Subcutaneous abdominal adipose tissue (tissue), 5 donors: Measurements from ENCODE around the gene LNX1.

Experiments
- H3K27ac ChIP-seq: one replicate; pipeline ENCODE4 v1.7.0; 2013; ENCODE audit warnings: low read depth, mild to moderate bottlenecking, inconsistent platforms, low read length, moderate library complexity
- H3K27me3 ChIP-seq, 5 donors: one replicate each; pipeline ENCODE4 v1.7.0; 2013; ENCODE audit warnings: low read length in 5 of 5, inconsistent platforms in 1 of 5; ENCODE audit not compliant: control insufficient read depth in 5 of 5, insufficient read depth in 4 of 5
- H3K36me3 ChIP-seq, 5 donors: one replicate each; pipeline ENCODE4 v1.7.0; 2013; ENCODE audit warnings: low read length in 5 of 5; ENCODE audit not compliant: control insufficient read depth in 5 of 5, insufficient read depth in 5 of 5
- H3K4me1 ChIP-seq, 5 donors: one replicate each; pipeline ENCODE4 v1.7.0; 2013; ENCODE audit warnings: low read length in 5 of 5, mild to moderate bottlenecking in 3 of 5, moderate library complexity in 1 of 5; ENCODE audit not compliant: control insufficient read depth in 5 of 5, insufficient read depth in 5 of 5
- H3K4me3 ChIP-seq, 5 donors: one replicate each; pipeline ENCODE4 v1.7.0; 2013; ENCODE audit warnings: low read length in 5 of 5, low read depth in 1 of 5
- H3K9ac ChIP-seq, 5 donors: one replicate each; pipeline ENCODE4 v1.7.0; 2013; ENCODE audit warnings: low read length in 5 of 5, mild to moderate bottlenecking in 4 of 5, moderate library complexity in 3 of 5
- H3K9me3 ChIP-seq, 5 donors: one replicate each; pipeline ENCODE4 v1.7.0; 2013; ENCODE audit warnings: low read length in 5 of 5; ENCODE audit not compliant: control insufficient read depth in 5 of 5
- donor health status: healthy.
- donor health status: healthy.
- donor health status: healthy.
- donor health status: healthy.
- donor health status: healthy.

Gene LNX1

GRCh38 chr4:53531585-53532224 is 59.6 kb downstream of the LNX1 start:
- Histone ChIP-seq H3K9me3 (no peaks in the 10 kb centered on the region), H3K4me3 (no peak overlapping the region), H3K36me3 (no peaks in the 10 kb centered on the region), H3K4me1 (peaks cover 4 to 29% (median 13%) of the 10 kb centered on the region in 5 donors), H3K27me3 (no peaks in the 10 kb centered on the region), H3K9ac (no peak overlapping the region), H3K27ac (no peak overlapping the region)

DNA sequence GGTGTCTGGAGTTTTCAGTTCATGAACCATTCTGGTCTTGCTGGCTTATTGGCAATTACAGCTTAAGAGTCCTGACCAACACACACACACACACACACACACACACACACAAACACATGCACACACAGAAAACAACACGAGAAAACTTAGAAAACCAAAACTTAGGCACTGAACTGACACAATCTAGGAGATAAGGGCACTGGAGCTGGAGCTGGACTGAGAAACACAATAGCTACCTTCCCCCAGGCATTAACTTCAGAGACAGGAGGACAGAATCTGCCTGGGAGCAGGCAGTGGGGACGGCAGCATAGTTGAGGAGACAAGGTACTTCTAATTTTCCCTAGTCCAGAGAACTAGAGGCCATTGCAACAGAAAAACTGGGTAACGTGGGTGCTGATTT is 62.3 kb downstream of the LNX1 start:
- Histone ChIP-seq H3K36me3 (no peaks in the 10 kb centered on the region), H3K4me3 (no peak overlapping the region), H3K9ac (no peak overlapping the region), H3K27me3 (no peaks in the 10 kb centered on the region), H3K9me3 (no peaks in the 10 kb centered on the region), H3K27ac (no peak overlapping the region), H3K4me1 (peaks cover 0 to 17% (median 7%) of the 10 kb centered on the region in 5 donors)

DNA sequence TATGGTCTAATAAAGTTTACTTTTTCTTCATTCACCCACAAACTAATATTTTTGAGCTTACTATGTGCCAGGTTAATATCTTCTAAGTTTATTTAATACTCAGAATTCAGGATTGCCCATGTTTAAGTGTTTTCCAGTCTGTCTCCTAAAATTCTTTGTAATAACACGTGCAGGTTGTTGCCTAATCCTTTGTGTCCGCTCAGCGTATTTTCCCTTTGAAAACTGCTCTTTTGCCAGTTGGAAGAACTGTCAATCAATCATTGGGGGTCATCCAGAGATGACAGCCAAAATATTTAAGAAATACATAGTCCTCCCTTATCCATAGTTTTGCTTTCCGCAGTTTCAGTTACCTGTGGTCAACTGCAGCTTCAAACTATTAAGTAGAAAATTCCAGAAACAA is 63.4 kb downstream of the LNX1 start:
- peaks cover 0 to 14% (median 6%) of the 10 kb centered on the region in 5 donors for H3K4me1 ChIP-seq
- H3K9me3 ChIP-seq, result no peaks in the 10 kb centered on the region
- no peak overlapping the region for H3K4me3 ChIP-seq
- no peaks in the 10 kb centered on the region for H3K27me3 ChIP-seq
- no peak overlapping the region for H3K9ac ChIP-seq
- no peaks in the 10 kb centered on the region for H3K36me3 ChIP-seq
- no peak overlapping the region for H3K27ac ChIP-seq

GRCh38 chr4:53527326-53527725 is 64.0 kb downstream of the LNX1 start:
- no peak overlapping the region for H3K27ac ChIP-seq
- H3K36me3 ChIP-seq, result no peaks in the 10 kb centered on the region
- H3K27me3 ChIP-seq, result no peaks in the 10 kb centered on the region
- no peak overlapping the region for H3K4me3 ChIP-seq
- H3K9me3 ChIP-seq, result no peaks in the 10 kb centered on the region
- H3K9ac ChIP-seq, result no peak overlapping the region
- peaks cover 0 to 8% (median under 1%) of the 10 kb centered on the region in 5 donors for H3K4me1 ChIP-seq

DNA sequence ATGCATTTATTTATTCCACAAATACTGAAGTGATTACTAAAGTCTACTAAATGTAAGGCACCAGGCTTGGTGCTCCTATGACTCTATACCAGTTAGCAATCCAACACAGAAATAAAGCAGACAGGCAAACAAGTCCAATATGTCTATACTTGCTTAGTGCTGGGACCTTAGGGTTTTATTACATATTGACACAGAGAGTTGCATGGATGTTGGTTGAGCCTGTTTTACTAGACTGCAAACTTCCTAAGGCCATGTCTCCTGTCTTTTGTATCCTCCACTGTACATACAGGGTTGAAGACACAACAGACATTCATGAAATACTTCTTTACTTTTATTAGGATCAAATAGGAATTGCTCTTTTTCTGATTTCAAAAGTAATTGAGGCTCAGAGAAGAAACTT is 69.0 kb downstream of the LNX1 start:
- Histone ChIP-seq H3K9ac (no peak overlapping the region), H3K4me1 (peaks cover 0 to 4% (median 0%) of the 10 kb centered on the region in 5 donors), H3K4me3 (no peak overlapping the region), H3K27me3 (no peaks in the 10 kb centered on the region), H3K9me3 (no peaks in the 10 kb centered on the region), H3K36me3 (no peaks in the 10 kb centered on the region), H3K27ac (no peak overlapping the region)

GRCh38 chr4:53520116-53520515 is 71.2 kb downstream of the LNX1 start:
- no peaks in the 10 kb centered on the region for H3K36me3 ChIP-seq

DNA sequence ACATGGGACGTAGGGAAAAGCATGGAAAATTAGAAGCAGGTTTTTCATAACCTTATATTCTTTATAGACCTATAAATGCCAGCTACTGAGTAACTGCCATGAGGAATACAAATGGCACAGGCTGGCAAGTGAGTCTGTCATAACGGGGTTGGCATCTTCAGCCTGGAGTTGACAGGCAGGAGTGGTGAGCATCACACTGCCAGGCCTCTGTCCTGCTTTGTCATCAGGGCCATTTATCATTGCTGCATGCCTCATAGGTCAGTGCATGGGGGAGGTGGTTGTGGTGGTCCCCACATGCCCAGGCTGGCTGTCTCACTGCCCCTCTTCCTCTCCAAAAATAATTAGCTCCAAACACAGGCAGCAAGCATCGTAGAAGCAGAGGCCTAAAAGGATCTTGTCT is 72.5 kb downstream of the LNX1 start:
- Histone ChIP-seq H3K4me1 (peaks cover 0 to 4% (median 0%) of the 10 kb centered on the region in 5 donors), H3K9me3 (no peaks in the 10 kb centered on the region), H3K27me3 (no peaks in the 10 kb centered on the region), H3K27ac (no peak overlapping the region), H3K9ac (no peak overlapping the region), H3K4me3 (no peak overlapping the region), H3K36me3 (no peaks in the 10 kb centered on the region)

More at GRCh38 chr4:53520116-53520515, 71.2 kb downstream of the LNX1 start:
- H3K9ac ChIP-seq, result no peak overlapping the region
- no peak overlapping the region for H3K4me3 ChIP-seq
- peaks cover 0 to 4% (median 0%) of the 10 kb centered on the region in 5 donors for H3K4me1 ChIP-seq
- H3K9me3 ChIP-seq, result no peaks in the 10 kb centered on the region
- no peak overlapping the region for H3K27ac ChIP-seq
- H3K27me3 ChIP-seq, result no peaks in the 10 kb centered on the region

DNA sequence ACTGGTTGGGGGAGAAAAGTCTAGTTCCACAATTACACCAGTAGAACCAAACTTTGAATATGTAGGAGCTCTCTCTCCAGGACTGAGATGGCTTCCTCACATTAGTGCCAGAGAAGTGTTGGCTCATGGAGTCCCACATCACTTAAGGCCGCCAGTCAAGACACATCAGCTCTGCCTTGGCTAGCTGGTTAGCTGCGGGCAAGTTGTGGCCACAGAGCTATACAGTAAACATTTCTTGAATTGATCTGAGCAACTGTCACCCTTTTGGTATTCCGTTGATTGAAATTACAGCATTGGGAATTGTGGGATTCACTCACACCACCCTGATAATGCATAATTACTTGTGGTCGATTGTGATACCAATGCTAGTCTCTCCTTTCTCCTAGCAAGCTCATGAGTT is 76.2 kb downstream of the LNX1 start:
- H3K27ac ChIP-seq, result no peak overlapping the region
- peaks cover 0 to 6% (median 0%) of the 10 kb centered on the region in 5 donors for H3K4me1 ChIP-seq
- H3K9ac ChIP-seq, result no peak overlapping the region
- no peaks in the 10 kb centered on the region for H3K27me3 ChIP-seq
- H3K9me3 ChIP-seq, result no peaks in the 10 kb centered on the region
- no peaks in the 10 kb centered on the region for H3K36me3 ChIP-seq
- H3K4me3 ChIP-seq, result no peak overlapping the region

DNA sequence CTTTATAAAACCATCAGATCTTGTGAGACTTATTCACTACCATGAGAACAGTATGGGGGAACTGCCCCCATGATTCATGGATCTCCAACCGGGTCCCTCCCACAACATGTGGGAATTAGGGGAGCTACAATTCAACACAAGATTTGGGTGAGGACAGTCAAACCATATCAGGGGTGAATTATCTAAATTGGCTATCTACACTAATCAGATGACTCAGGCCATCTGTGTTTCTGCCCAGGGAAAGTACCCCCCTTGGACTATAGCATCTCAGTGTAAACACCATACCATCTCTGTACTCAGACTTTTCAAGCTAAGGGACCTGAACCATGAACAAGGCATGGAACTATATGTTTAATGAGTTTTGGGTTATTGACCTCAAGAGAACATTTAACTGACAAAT is 76.8 kb downstream of the LNX1 start:
- Histone ChIP-seq H3K9me3 (no peaks in the 10 kb centered on the region), H3K27me3 (no peaks in the 10 kb centered on the region), H3K27ac (no peak overlapping the region), H3K9ac (no peak overlapping the region), H3K4me3 (no peak overlapping the region), H3K4me1 (peaks cover 0 to 6% (median 0%) of the 10 kb centered on the region in 5 donors), H3K36me3 (no peaks in the 10 kb centered on the region)

DNA sequence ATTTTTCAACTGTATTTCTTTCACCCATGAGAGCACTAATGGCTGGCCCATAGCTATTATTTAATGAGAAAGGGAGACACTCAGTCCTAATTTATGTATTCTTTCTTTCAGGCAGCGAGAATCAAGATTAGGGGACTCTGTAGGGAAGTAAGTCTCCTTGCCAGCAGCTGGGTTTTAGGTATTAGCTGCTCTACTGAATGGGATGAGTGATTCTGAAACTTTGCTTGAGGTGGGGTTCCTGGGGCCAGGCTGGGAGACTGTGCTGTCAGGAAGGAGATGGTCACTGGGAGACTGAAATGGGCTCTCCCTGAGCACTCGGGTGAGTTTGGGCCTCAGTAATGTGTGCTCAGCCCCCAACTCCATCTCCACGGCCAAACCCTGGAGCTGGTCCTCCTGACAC is 78.7 kb downstream of the LNX1 start:
- no peaks in the 10 kb centered on the region for H3K9me3 ChIP-seq
- H3K36me3 ChIP-seq, result no peaks in the 10 kb centered on the region
- H3K4me3 ChIP-seq, result no peak overlapping the region
- peaks cover 0 to 13% (median 6%) of the 10 kb centered on the region in 5 donors for H3K4me1 ChIP-seq
- no peak overlapping the region for H3K9ac ChIP-seq
- no peaks in the 10 kb centered on the region for H3K27me3 ChIP-seq
- H3K27ac ChIP-seq, result no peak overlapping the region
